Activated CD4-positive, alpha-beta T cell treated with anti-CD3 and anti-CD28 coated beads for 24 hours (primary cell): Measurements from ENCODE around the gene PHAX.
"Not testable (repeated sequence)": the region's sequence is repeated elsewhere in the genome, so short reads cannot be mapped to it uniquely, and the experiment has no call there.

Experiments used
- DNase-seq, 2 donors: peaks; one replicate each; pipeline ENCODE4 v3.0.0-alpha.2; 2020; ENCODE audit warnings: low read depth in 2 of 2

Gene PHAX

GRCh38 chr5:126600631-126601511, at the start of gene PHAX:
Gene PHAX (plus strand): TSS chr5:126600947. CDS start chr5:126600963, 16 bp downstream.
- DNase-seq = peak; percentile 56 to 58

GRCh38 chr5:126552614-126553013, 48.1 kb upstream of the PHAX start:
- no peak for DNase-seq

- not testable (repeated sequence) for DNase-seq
These were observed 45.6 kb upstream of the PHAX start for GRCh38 chr5:126555101-126555500.

GRCh38 chr5:126561908-126562307, 38.8 kb upstream of the PHAX start:
- no peak for DNase-seq

- DNase-seq = no peak
These were observed 37.9 kb upstream of the PHAX start for GRCh38 chr5:126562823-126563222.

- no peak for DNase-seq
These were observed 32.5 kb upstream of the PHAX start for GRCh38 chr5:126568206-126568755.

- no peak for DNase-seq
These were observed 25.1 kb upstream of the PHAX start for GRCh38 chr5:126575644-126576043.

GRCh38 chr5:126576974-126577373, 23.8 kb upstream of the PHAX start:
- no peak for DNase-seq

- no peak for DNase-seq
These were observed 23.3 kb upstream of the PHAX start for GRCh38 chr5:126577415-126577814.

GRCh38 chr5:126579716-126580115, 21.0 kb upstream of the PHAX start:
- no peak for DNase-seq

GRCh38 chr5:126583761-126584160, 17.0 kb upstream of the PHAX start:
- DNase-seq = no peak

- DNase-seq = no peak
These were observed 13.0 kb upstream of the PHAX start for GRCh38 chr5:126587551-126588390.

GRCh38 chr5:126589536-126590297, 11.0 kb upstream of the PHAX start:
- DNase-seq = no peak

GRCh38 chr5:126591549-126591948, 9.2 kb upstream of the PHAX start:
- DNase-seq = no peak

- DNase-seq = peak; percentile 27 to 43
These were observed 5.8 kb upstream of the PHAX start, which contains the start of gene ALDH7A1 for GRCh38 chr5:126594748-126595485. Gene ALDH7A1 (minus strand): TSS chr5:126595219. CDS start chr5:126595198, 21 bp downstream.

GRCh38 chr5:126595486-126596083, 5.2 kb upstream of the PHAX start:
- DNase-seq = no peak

GRCh38 chr5:126597156-126597555, 3.6 kb upstream of the PHAX start:
- no peak for DNase-seq

GRCh38 chr5:126599499-126599898, 1.2 kb upstream of the PHAX start:
- DNase-seq = no peak

GRCh38 chr5:126599971-126600630, 646 bp upstream of the PHAX start:
- DNase-seq = not testable (repeated sequence)
